BJ (cell line): ENCODE results near the gene IMP4. TPM values are rescaled to one million over a fixed set of nuclear protein-coding genes. Genes with fewer than 3 reads are reported as not detected.

Experiments
- CTCF ChIA-PET: fragments of 350-600 bp; formaldehyde crosslinking; extraction: SDS; loops from one replicate; lab custom pipeline; 2021; ENCODE audit warnings: antibody characterized with exemption, inconsistent platforms; lab: Yijun Ruan, JAX
- POLR2A ChIA-PET: fragments of 300-600 bp; sonication (Branson Sonifier 250); formaldehyde crosslinking; extraction: SDS; loops from one replicate; lab custom pipeline; 2021; ENCODE audit warnings: antibody characterized with exemption; lab: Charles Lee
- DNase-seq: peaks from one replicate; pipeline ENCODE4 v3.0.0-alpha.2; 2011; ENCODE audit warnings: low read depth
- H3K27me3 ChIP-seq: 2 replicates; pipeline ENCODE4 v1.6.0; 2011; ENCODE audit warnings: low read length; ENCODE audit not compliant: control insufficient read depth, insufficient read depth
- H3K36me3 ChIP-seq: 2 replicates; pipeline ENCODE4 v1.5.1; 2011; ENCODE audit warnings: low read length; ENCODE audit not compliant: control insufficient read depth, insufficient read depth
- H3K4me3 ChIP-seq: 2 replicates; pipeline ENCODE4 v1.5.1; 2011; ENCODE audit warnings: low read depth, mild to moderate bottlenecking, control low read depth, low read length
- CTCF ChIP-seq: IDR thresholded peaks from 2 replicates; pipeline ENCODE4 v1.5.1; 2011; ENCODE audit warnings: low read depth, mild to moderate bottlenecking, control low read depth, inconsistent platforms, low read length, moderate library complexity; ENCODE audit not compliant: insufficient read depth
- polyA plus RNA-seq: library from polyadenylated mRNA; depleted of rRNA; stranded (reverse); fragments of >200 nt; gene quantifications from 2 replicates; pipeline ENCODE4 v1.2.3, GENCODE V29; 2011

IMP4 gene
- polyA plus RNA-seq, 1 experiment, result 144 TPM

GRCh38 chr2:130339885-130340745, 2.6 kb upstream of the IMP4 start:
- no peaks in the 10 kb centered on the region for H3K27me3 ChIP-seq
- POLR2A ChIA-PET, result no interaction called here
- no peak overlapping the region for H3K4me3 ChIP-seq
- H3K36me3 ChIP-seq, result peaks cover 7% of the 10 kb centered on the region
- TF ChIP-seq CTCF, result no peak
- CTCF ChIA-PET, result interaction anchor here (1.6 kb wide), 1 partner anchor 33 kb away, joined by 3 read pairs; no protein-coding TSS in a partner anchor
- no peak for DNase-seq

GRCh38 chr2:130341562-130342019, 1.1 kb upstream of the IMP4 start:
- DNase-seq, result no peak
- Histone ChIP-seq H3K4me3 (peak overlapping the region; percentile 57), H3K36me3 (peaks cover 19% of the 10 kb centered on the region), H3K27me3 (no peaks in the 10 kb centered on the region)
- TF ChIP-seq CTCF, result no peak
- ChIA-PET POLR2A (interaction anchor here (0.6 to 1.2 kb wide), 4 partner anchors 14 to 1779 kb away, joined by 3 to 13 read pairs (median 5); partner anchors contain the start of genes PTPN18 and SMPD4), CTCF (interaction anchor here (0.8 to 4.0 kb wide), 6 partner anchors 9 to 160 kb away, joined by 3 to 33 read pairs (median 5); partner anchors contain the start of genes MZT2B, PTPN18 and SMPD4)

- POLR2A ChIA-PET, result interaction anchor here (0.5 to 1.2 kb wide), 5 partner anchors 14 to 1779 kb away, joined by 3 to 13 read pairs (median 5); partner anchors contain the start of genes PTPN18 and SMPD4
- DNase-seq, result peak; percentile 81
- Histone ChIP-seq H3K4me3 (peak overlapping the region; percentile 57), H3K27me3 (no peaks in the 10 kb centered on the region), H3K36me3 (peaks cover 20% of the 10 kb centered on the region)
- no peak for TF ChIP-seq CTCF
- CTCF ChIA-PET, result interaction anchor here (0.6 to 4.0 kb wide), 7 partner anchors 10 to 160 kb away, joined by 3 to 33 read pairs (median 5); partner anchors contain the start of genes MZT2B, PTPN18 and SMPD4
Measured at GRCh38 chr2:130342020-130342532, 621 bp upstream of the IMP4 start.

- Histone ChIP-seq H3K27me3 (no peaks in the 10 kb centered on the region), H3K36me3 (peaks cover 27% of the 10 kb centered on the region), H3K4me3 (no peak overlapping the region)
- no peak for DNase-seq
- TF ChIP-seq CTCF, result no peak
- POLR2A ChIA-PET, result no interaction called here
- CTCF ChIA-PET, result interaction anchor here (2.0 to 4.0 kb wide), 2 partner anchors 10 to 12 kb away, joined by 16 to 33 read pairs; partner anchors contain the start of gene PTPN18
Measured at GRCh38 chr2:130344578-130344977, 1.9 kb downstream of the IMP4 start.

GRCh38 chr2:130345091-130345490, 2.4 kb downstream of the IMP4 start:
- ChIA-PET CTCF (interaction anchor here (2.0 kb wide), 1 partner anchor 10 kb away, joined by 16 read pairs; the partner anchor contains the start of gene PTPN18), POLR2A (no interaction called here)
- peaks cover 27% of the 10 kb centered on the region for H3K36me3 ChIP-seq
- H3K4me3 ChIP-seq, result no peak overlapping the region
- DNase-seq, result no peak
- no peaks in the 10 kb centered on the region for H3K27me3 ChIP-seq
- TF ChIP-seq CTCF, result no peak
